GM21526 (cell line): Measurements from ENCODE around the gene DHPS.
"Not testable (repeated sequence)": the region's sequence is repeated elsewhere in the genome, so short reads cannot be mapped to it uniquely, and the experiment has no call there.

ENCODE experiments used
- ATAC-seq: cut with Tn5 transposase; IDR thresholded peaks from one replicate; pipeline ENCODE4 v1.9.1; 2021; ENCODE audit warnings: moderate library complexity; ENCODE audit not compliant: unreplicated experiment, low FRiP score

The DHPS gene

GRCh38 chr19:12706332-12706718 lies 24.6 kb upstream of the DHPS start:
- ATAC-seq, result no peak

GRCh38 chr19:12705654-12706331 lies 24.1 kb upstream of the DHPS start:
- ATAC-seq, result no peak

- ATAC-seq, result no peak
Measured at GRCh38 chr19:12705169-12705568, 23.5 kb upstream of the DHPS start.

- ATAC-seq, result no peak
Measured at GRCh38 chr19:12703046-12703445, 21.4 kb upstream of the DHPS start.

- ATAC-seq, result no peak
Measured at GRCh38 chr19:12701596-12702282, 20.1 kb upstream of the DHPS start.

GRCh38 chr19:12698138-12698537 lies 16.5 kb upstream of the DHPS start:
- no peak for ATAC-seq

GRCh38 chr19:12697425-12697824 lies 15.7 kb upstream of the DHPS start:
- ATAC-seq, result not testable (repeated sequence)

GRCh38 chr19:12696366-12697335 lies 15.0 kb upstream of the DHPS start, which contains the start of gene FBXW9:
FBXW9 (minus strand) TSS chr19:12696631; CDS start chr19:12696581, 50 bp downstream.
- ATAC-seq, result peak; percentile 59

- ATAC-seq, result peak; percentile 22
Measured at GRCh38 chr19:12695997-12696365, 14.3 kb upstream of the DHPS start.

GRCh38 chr19:12695514-12695913 lies 13.8 kb upstream of the DHPS start:
- ATAC-seq, result no peak

- ATAC-seq, result no peak
Measured at GRCh38 chr19:12695096-12695495, 13.4 kb upstream of the DHPS start.

- no peak for ATAC-seq
Measured at GRCh38 chr19:12694641-12695040, 13.0 kb upstream of the DHPS start.

- ATAC-seq, result no peak
Measured at GRCh38 chr19:12692960-12693359, 11.3 kb upstream of the DHPS start.

- ATAC-seq, result no peak
Measured at GRCh38 chr19:12689581-12690216, 8.0 kb upstream of the DHPS start.

GRCh38 chr19:12689012-12689411 lies 7.3 kb upstream of the DHPS start:
- no peak for ATAC-seq

GRCh38 chr19:12687496-12688196 lies 6.0 kb upstream of the DHPS start, which contains the start of gene GNG14:
GNG14 (plus strand) TSS chr19:12687998; CDS start chr19:12688049, 51 bp downstream.
- no peak for ATAC-seq

GRCh38 chr19:12685831-12686230 lies 4.2 kb upstream of the DHPS start:
- ATAC-seq, result no peak

- ATAC-seq, result no peak
Measured at GRCh38 chr19:12680034-12680433, 1.6 kb downstream of the DHPS start.

- not testable (repeated sequence) for ATAC-seq
Measured at GRCh38 chr19:12678039-12678438, 3.6 kb downstream of the DHPS start.

- ATAC-seq, result no peak
Measured at GRCh38 chr19:12676928-12677327, 4.8 kb downstream of the DHPS start.
